ENCODE measurements around the gene BTN3A1. TPM values are rescaled to one million over a fixed set of nuclear protein-coding genes. Genes with fewer than 3 reads are reported as not detected.

The BTN3A1 gene
- total and polyA plus RNA-seq, 2 of the 8 experiments (the other 6 are each of a cell fraction or from before 2014, with no cell fraction given) = 4.7 to 5.6 TPM

GRCh38 chr6:26445934-26446667 is 44.0 kb downstream of the BTN3A1 start (continued):
- TF ChIP-seq BRCA1 (IDR thresholded peaks at IDR 0.05; ENCODE audit: low read depth, low read length) = no peak

Measured in H1 (cell line).